Pancreas (tissue), 10 donors: ENCODE results near the gene ANKRD35. TPM values are rescaled to one million over a fixed set of nuclear protein-coding genes. Genes with fewer than 3 reads are reported as not detected.
"Not testable (repeated sequence)": the region's sequence is repeated elsewhere in the genome, so short reads cannot be mapped to it uniquely, and the experiment has no call there.

Source experiments
- ATAC-seq, 4 donors: fragments of 200-7000 bp; cut with Tn5 transposase; one replicate each; pipeline versions ENCODE4 v1.8.0 to v1.9.1; 2020; ENCODE audit warnings: mild to moderate bottlenecking in 4 of 4, moderate library complexity in 4 of 4
- DNase-seq, 6 donors: peaks; one replicate each; pipeline ENCODE4 v3.0.0-alpha.2; 2020
- FAIRE-seq: peaks from 2 replicates; lab custom pipeline; 2012; peaks lifted over from hg19 to GRCh38; lab: Jason Lieb, UNC
- H3K27ac ChIP-seq, 4 donors: fragments of 200-600 bp; sonication (generic); 1 replicate in 3 of 4; 2 replicates in 1 of 4; pipeline versions ENCODE4 v1.5.0 to v1.8.0; 2020
- H3K27me3 ChIP-seq, 4 donors: fragments of 200-600 bp; one replicate each; pipeline ENCODE4 v1.8.0; 2021
- H3K36me3 ChIP-seq, 3 donors: fragments of 200-600 bp; sonication (generic) in 1 of 3; one replicate each; pipeline versions ENCODE4 v1.5.0 to v1.8.0; 2020 to 2021
- H3K4me1 ChIP-seq, 3 donors: fragments of 200-600 bp; one replicate each; pipeline ENCODE4 v1.8.0; 2021
- H3K4me3 ChIP-seq, 4 donors: fragments of 200-600 bp; sonication (generic) in 2 of 4; one replicate each; pipeline versions ENCODE4 v1.5.0 to v1.8.0; 2020 to 2021
- H3K9me3 ChIP-seq, 4 donors: fragments of 200-600 bp; one replicate each; pipeline ENCODE4 v1.8.0; 2021
- WGBS, 2 donors: extraction: QIAGEN DNeasy Blood & Tissue Kit; methylation state at CpG; one replicate each; pipeline ENCODE4 v1.1.7; 2013; 5-methylcytosine and 5-hydroxymethylcytosine counted together
- intact Hi-C, 3 donors: fragments of 100-400 bp; cut with DNase I; formaldehyde crosslinking; loops; one replicate each; pipeline versions ENCODE4 v1.11.1 to v1.14.2; 2022
- polyA plus RNA-seq, 2 donors: library from polyadenylated mRNA; stranded (reverse); fragments of 200-250 nt; gene quantifications; one replicate each; pipeline ENCODE4 v1.2.3, GENCODE V29; 2013
- total RNA-seq, 6 donors: library from RNA; stranded (reverse); fragmentation: NEBNext Ultra II Directional in 4 of 6; extraction: Animal tissue kit (Norgen Biotek cat#: 25700) in 4 of 6; gene quantifications; one replicate each; pipeline versions ENCODE4 v1.2.1 to v1.2.4, GENCODE V29; 2021 to 2023
- TF ChIP-seq, protein P1 (sequence below), 4 donors: fragments of 200-600 bp; sonication (generic) in 3 of 4; IDR thresholded peaks; one replicate each; pipeline versions ENCODE4 v1.5.0 to v1.8.0; 2021; ENCODE audit warnings: antibody characterized with exemption in 4 of 4
- donor health status: healthy with polysubstance abuse.
- donor health status: DM: no; HTN: no; CAD: no; lungs with moderate emphysema.
- donor health status: DM: no; HTN: no; CAD: no.
- donor health status: control.
- donor health status: control.
- donor health status: Bipolar disorder and iron deficiency.
- donor health status: DM: yes; HTN: yes; CAD: no.
- donor health status: DM: no; HTN: no; CAD: no.
- donor health status: DM: no; HTN: no; CAD: no.
- donor health status: DM: yes; HTN: yes; CAD: no.

The ANKRD35 gene
- total and polyA plus RNA-seq, 8 donors: 0.04 to 0.68 (median 0.37) TPM

DNA sequence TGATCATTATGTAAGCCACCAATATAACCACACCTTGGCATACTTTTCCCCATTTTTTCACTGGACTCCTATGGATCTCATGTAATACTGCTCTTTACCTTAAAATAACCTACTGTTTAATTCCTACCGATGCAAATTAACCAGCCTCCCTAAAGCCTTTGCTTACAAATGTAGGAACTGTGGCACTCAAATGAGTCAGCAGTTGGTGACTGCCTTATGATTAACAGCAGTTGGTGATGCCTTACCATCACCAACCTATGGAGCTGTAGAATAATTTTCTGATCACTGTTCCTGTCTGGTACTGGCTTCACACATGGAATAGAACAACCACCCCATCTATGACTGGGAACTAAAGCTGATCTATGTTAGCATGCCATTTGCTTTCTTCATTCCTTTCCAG lies 48.0 kb downstream of the ANKRD35 start:
- H3K36me3 ChIP-seq: peaks cover 12 to 90% (median 31%) of the 10 kb centered on the region in 3 donors
- ATAC-seq: no peak
- WGBS, 2 donors: 93 to 96% methylated on average over 1 of the region's 1 CpG

DNA sequence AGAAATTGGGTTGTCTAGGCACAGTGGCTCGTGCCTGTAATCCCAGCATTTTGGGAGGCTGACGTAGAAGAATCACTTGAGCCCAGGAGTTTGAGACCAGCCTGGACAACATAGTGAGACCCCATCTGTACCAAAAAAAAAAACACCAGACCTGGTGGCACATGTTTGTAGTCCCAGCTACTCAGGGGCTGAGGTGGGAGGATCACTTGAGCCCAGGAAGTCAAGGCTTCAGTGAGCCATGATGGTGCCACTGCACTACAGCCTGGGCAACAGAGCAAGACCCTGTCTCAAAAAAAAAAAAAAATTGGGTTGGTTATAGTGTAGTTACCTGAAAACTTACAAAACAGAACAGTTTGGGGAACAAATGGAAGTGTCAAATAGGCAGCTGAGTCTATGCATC lies 54.9 kb downstream of the ANKRD35 start:
- H3K4me3 ChIP-seq, intact Hi-C loops, H3K27me3 ChIP-seq, H3K9me3 ChIP-seq, H3K4me1 ChIP-seq, H3K27ac ChIP-seq, FAIRE-seq, DNase-seq, ATAC-seq: not testable (repeated sequence)
- H3K36me3 ChIP-seq: peaks cover 3 to 77% (median 36%) of the 10 kb centered on the region in 3 donors
- WGBS, 2 donors: 98 to 100% methylated on average over 2 of the region's 2 CpGs

More for the DNA sequence above, 48.0 kb downstream of the ANKRD35 start:
- Histone ChIP-seq H3K4me3 (no peak overlapping the region), H3K9me3 (no peaks in the 10 kb centered on the region), H3K27ac (no peak overlapping the region), H3K27me3 (no peaks in the 10 kb centered on the region), H3K4me1 (no peaks in the 10 kb centered on the region)
- FAIRE-seq: no peak
- intact Hi-C loops: no loop called here
- TF ChIP-seq, protein P1, sequence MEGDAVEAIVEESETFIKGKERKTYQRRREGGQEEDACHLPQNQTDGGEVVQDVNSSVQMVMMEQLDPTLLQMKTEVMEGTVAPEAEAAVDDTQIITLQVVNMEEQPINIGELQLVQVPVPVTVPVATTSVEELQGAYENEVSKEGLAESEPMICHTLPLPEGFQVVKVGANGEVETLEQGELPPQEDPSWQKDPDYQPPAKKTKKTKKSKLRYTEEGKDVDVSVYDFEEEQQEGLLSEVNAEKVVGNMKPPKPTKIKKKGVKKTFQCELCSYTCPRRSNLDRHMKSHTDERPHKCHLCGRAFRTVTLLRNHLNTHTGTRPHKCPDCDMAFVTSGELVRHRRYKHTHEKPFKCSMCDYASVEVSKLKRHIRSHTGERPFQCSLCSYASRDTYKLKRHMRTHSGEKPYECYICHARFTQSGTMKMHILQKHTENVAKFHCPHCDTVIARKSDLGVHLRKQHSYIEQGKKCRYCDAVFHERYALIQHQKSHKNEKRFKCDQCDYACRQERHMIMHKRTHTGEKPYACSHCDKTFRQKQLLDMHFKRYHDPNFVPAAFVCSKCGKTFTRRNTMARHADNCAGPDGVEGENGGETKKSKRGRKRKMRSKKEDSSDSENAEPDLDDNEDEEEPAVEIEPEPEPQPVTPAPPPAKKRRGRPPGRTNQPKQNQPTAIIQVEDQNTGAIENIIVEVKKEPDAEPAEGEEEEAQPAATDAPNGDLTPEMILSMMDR (IDR thresholded peaks at IDR 0.05): no peak
- DNase-seq: no peak

DNA sequence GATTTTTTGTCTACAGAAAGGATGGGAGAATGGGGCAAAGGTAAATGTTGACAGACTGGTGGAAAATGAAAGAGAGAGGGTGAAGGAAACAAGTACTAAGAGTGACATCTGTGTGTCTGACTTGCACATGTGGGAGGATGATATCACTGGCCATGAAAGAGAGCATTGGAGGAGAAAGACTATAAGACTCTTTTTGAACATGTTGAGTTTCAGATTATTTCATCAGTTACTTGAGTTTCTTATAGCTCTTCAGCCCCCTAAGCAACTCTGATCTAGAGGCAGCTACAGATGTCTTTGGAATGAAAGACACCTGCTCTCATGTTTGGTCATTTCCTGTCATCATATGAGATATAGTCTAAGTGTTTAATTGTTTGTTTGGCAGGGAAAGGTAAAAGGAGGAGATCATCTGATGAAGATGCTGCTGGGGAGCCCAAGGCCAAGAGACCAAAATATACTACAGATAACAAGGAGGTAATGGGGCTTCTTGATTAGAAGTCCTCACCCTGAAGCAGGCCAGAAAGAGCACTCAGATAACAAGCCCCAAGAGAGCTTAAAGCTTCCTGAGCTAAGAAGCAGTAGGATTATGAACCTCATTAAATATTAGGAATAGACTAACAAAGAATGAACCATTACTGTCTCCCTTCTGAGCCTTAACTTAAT lies 57.2 kb downstream of the ANKRD35 start:
- no peak overlapping the region for H3K4me3 ChIP-seq
- no peak for ATAC-seq
- TF ChIP-seq, protein P1 (IDR thresholded peaks at IDR 0.05): no peak
- H3K9me3 ChIP-seq: no peaks in the 10 kb centered on the region
- intact Hi-C loops: no loop called here
- FAIRE-seq: no peak
- no peak for DNase-seq
- no peaks in the 10 kb centered on the region for H3K27me3 ChIP-seq
- H3K36me3 ChIP-seq: peaks cover 3 to 55% (median 30%) of the 10 kb centered on the region in 3 donors
- H3K4me1 ChIP-seq: peaks cover 0 to 11% (median 0%) of the 10 kb centered on the region in 3 donors
- H3K27ac ChIP-seq: no peak overlapping the region

DNA sequence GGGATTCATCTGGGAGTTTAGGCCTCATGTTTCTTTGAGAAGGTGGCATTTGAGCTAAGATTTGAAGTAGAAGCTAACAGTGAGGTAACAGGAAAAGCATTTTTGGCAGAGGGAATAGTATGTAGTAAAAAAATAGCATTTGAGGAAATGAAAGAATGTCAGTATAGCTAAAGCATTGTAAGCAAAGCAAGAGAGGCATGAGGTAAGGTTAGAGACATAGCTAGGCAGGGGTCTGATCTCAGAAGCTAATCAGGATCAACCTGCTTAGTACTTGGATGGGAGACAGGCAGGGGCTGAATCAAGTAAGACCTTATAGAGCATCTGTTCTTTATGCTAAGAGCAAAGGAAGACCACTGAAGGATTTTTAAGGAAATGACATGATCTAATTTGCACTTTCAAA lies 57.7 kb downstream of the ANKRD35 start:
- Histone ChIP-seq H3K4me3 (no peak overlapping the region), H3K27me3 (no peaks in the 10 kb centered on the region), H3K9me3 (no peaks in the 10 kb centered on the region), H3K36me3 (peaks cover 3 to 49% (median 27%) of the 10 kb centered on the region in 3 donors), H3K4me1 (peaks cover 0 to 11% (median 0%) of the 10 kb centered on the region in 3 donors), H3K27ac (no peak overlapping the region)
- TF ChIP-seq, protein P1 (IDR thresholded peaks at IDR 0.05): no peak
- ATAC-seq (no peak), FAIRE-seq (no peak), DNase-seq (no peak)
- intact Hi-C loops: no loop called here

DNA sequence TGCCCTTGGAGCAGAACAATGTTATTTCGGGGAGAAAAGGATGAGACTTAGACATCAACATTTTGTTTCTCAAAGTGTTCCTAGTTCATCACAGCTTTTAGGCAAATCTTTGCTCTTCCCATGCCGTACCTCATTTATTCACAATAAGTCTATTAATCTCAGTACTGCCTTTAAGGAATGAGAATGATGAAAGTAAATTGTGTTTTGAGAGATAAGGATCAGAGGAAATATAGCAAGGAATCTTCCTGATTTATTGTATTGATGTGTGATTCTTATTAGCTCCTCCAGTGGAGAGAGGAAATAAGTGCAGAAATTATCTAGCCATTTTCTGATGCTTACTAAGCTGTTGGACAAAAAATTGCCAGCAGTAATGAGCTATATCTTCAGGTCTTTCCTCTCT lies 59.6 kb downstream of the ANKRD35 start:
- intact Hi-C loops: no loop called here
- FAIRE-seq: no peak
- no peak for ATAC-seq
- H3K27ac ChIP-seq: no peak overlapping the region
- WGBS, 2 donors: 84 to 92% methylated on average over 2 of the region's 2 CpGs
- H3K27me3 ChIP-seq: no peaks in the 10 kb centered on the region
- TF ChIP-seq, protein P1 (IDR thresholded peaks at IDR 0.05): no peak
- H3K36me3 ChIP-seq: peaks cover 3 to 42% (median 20%) of the 10 kb centered on the region in 3 donors
- peaks cover 0 to 11% (median 0%) of the 10 kb centered on the region in 3 donors for H3K4me1 ChIP-seq
- no peaks in the 10 kb centered on the region for H3K9me3 ChIP-seq
- H3K4me3 ChIP-seq: no peak overlapping the region
- DNase-seq: no peak
